Kidney tubule cell (primary cell): Measurements from ENCODE around the gene PRKCA.
"Not testable (repeated sequence)": the region's sequence is repeated elsewhere in the genome, so short reads cannot be mapped to it uniquely, and the experiment has no call there.

ENCODE experiments used
- DNase-seq: peaks from one replicate; pipeline ENCODE4 v3.0.0-alpha.2; 2018; ENCODE audit warnings: low spot score

The PRKCA gene

DNA sequence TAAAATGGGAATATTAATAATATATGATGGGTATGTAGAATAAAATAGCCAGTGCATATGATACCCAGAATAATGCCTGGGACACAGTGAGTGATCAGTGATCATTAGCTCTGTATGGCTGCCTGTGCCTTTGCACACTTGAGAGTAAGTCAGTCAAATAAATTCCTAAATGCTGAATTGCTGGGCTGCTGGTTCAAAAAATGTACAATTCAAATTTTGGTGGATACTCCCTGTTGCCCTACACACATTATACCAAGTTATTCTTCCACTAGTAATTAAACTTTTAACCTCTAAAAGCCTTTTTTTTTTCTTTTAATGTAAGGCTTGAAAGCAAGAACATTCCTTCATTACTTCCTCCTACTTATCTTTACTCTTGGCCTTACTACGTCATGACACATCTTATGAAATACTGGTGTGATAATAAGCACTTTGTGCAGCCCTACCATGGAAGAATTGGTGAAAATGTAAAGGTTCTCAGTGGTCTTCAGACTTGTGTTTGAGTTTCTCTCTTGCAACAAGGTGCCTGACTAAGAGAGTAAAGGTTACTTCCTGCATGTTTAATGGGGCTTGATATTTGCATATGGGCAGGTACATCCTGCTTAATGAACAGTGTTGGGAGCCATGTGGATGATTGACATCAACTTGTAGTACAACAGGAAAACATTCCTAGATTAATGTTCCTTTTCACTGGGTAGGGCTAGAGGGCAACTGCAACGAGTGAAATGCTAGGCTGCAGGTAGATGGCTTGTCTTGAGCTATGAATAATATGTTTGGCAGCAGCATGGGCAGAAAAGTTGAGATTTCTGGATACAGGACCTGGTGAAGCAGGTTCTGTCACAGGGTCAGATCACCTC is 84.3 kb downstream of the PRKCA start:
- peak; percentile 91 for DNase-seq

DNA sequence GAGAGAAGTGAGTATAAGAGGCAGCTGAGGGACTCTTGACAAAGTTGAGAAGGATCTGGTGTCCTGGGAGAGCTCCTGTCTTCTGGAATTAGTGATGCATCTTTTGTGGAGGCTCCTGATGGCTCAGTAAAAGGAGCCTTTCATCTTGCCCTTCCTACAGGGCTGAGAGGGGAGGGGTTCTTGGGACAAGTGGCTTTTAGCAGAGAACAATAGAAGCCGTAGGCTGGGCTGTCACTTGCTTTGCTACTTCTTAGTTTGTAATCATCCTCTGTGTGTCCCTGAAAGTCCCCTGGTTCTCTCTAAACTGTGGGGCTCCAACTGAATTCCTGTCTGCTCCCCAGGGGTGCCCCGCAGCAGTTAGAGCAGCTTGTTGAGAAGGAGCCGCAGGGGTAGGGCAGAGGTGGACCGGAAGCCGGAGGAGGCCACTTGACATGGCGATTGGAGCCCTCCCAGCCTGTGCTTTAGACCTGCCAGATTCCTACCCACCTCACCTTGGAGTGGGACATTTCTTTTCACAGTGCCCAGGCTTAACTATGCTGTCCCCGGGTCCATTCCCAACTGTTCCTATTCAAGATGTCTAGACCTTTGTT is 85.1 kb downstream of the PRKCA start:
- no peak for DNase-seq

DNA sequence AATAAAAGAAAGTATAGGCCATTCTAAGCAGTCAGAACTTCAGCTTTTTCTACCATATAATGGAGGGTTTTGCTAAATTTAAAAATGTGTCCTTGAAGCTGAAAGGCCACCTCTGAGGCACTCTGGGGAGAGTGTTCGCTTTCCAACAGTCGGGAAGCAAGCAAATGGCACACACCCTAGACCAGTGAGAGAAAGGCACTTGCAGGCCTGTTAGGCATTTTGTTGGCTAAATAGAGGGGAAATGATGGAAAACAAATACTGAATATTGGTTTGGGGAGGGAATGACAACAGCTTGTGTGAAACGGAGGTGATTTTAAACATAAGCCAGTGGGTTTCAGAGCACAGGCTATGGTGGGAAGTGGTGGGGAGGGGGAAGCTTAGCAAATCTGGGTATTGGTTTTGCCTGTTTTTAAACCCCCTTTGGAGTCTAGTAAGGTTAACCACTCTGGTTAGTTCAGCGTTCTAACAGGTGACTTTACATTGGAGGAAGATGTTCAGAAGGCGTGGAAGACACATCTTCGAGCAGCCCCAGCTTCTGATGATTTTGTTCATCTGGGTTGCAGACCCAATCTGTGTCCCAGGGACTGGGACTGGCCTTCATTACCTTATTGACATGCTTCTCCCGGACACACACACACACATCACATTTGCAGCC is 90.5 kb downstream of the PRKCA start:
- DNase-seq: no peak

DNA sequence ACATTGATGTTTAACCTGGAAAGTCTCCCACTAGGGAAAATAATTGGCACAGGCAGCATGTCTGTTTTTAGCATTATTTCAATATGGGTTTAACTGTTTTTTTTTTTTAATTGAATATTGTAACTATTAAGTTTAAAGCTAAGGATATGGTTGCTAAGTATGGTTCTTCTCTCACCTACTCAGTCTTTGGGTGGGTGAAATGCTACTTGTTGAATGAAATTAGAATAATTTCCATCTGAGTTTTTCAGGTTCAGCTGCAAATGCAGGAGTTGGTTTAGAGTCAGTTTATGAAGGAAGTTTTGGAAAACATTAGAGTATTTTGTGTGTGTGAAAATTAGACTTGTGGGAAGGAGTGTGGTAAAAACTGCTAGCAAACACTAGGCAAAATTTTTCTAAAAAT is 93.5 kb downstream of the PRKCA start:
- no peak for DNase-seq

DNA sequence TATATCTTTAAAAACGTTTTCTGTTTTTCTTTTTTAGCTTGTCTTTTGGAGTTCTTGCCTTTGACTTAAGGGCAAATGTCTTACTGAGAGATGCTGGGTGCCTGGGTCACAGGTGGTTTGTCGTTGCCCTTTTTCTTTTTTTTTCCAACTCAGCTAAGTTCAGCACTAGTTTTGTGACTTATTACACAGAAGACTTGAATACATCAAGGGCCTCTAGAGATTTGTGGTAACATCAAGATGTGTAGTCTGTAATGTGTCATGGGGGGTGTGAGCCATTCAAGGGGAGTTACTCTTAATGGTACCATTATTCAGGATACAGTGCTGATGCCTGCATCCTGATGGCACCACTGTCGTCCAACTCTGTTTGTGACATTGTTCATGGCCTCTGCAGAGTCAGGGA is 95.1 kb downstream of the PRKCA start:
- no peak for DNase-seq

DNA sequence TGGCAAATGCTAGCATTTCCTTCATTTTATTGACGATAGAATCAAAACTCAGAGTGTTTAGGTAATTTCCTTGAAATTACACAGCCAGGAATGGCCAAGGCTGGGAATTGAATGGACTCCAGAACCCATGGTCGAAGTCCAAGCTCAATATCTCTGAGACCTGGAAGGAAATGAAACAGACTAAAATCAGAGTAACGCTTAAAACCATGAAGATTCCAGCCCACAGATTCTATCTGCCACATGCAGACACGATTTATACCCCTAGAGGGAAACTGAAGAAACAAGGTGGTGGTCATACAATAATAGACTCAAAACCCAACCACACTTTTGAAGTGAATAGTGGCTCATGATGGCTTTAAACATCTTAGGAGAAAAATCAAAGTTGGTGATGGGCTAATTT is 95.6 kb downstream of the PRKCA start:
- DNase-seq: no peak

DNA sequence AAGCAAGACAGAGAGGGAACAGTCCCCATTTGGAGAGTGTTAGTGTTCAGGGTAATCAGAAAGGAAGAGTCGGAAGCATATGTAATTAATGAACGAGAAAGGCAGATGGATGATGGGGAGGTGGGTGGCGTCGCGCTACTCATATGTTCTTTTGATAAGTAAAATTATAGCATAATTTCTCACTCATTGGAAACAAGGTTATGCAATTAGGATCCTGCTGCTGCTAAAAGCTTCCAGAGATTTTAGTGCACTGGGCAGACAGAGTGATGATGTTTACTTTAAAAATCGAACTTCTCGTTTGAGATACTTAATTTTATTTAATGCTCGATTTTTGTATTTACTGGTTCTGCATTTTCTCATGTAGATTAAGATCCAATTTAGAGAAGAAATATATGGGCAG is 96.2 kb downstream of the PRKCA start:
- no peak for DNase-seq

DNA sequence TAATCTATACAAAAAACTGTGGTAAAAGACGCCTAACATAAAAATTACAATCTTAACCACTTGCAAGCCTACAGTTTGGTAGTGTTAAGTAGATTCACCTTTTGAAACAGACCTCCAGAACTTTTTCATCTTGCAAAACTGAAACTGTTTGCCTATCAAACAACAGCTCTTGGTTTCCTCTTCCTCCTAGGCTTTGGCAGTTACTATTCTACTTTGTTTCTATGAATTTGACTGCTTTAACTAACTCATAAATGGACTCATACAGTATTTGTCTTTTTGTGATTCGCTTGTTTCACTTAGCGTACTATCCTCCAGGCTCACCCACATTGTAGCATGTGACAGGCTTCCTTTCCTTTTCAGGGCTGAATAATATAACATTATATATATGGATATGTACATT is 97.0 kb downstream of the PRKCA start:
- no peak for DNase-seq

DNA sequence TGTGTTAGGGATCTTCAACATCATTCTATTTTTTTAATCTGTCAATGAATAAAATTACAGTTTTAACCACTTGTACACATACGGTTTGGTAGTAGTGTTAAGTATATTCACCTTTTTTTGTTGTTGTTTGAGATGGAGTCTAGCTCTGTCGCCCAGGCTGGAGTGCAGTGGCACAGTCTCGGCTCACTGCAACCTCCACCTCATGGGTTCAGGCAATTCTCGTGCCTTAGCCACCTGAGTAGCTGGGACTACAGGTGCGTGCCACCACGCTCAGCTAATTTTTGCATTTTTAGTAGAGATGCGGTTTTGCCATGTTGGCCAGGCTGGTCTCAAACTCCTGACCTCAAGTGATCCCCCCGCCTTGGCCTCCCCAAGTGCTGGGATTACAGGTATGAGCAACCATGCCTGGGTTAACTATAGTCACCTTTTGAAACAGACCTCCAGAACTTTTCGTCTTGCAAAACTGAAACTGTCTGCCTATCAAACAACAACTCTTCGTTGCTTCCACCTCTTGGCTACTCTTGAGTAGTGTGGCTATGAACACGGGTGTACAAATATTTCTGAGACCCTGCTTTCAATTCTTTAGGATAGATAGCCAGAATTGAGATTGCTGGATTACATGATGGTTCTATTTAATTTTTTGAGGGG is 97.8 kb downstream of the PRKCA start:
- not testable (repeated sequence) for DNase-seq

DNA sequence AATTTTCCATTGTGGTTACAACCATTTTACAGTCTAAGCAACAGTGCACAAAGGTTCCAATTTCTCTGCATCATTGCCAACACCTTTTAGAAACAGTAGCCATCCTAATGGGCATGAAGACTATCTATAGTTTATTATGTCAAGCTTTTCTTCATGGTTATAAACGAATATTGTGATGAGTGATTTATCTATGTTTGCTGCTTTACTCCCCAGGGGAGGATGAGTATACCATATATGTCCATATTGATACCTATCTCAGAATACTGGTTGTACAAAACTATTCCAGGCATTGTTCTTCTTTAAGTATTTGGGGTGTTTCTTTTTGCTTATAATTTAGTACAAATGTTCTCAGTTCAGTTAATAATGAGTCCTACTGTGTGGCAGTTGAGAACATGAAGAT is 98.3 kb downstream of the PRKCA start:
- no peak for DNase-seq

DNA sequence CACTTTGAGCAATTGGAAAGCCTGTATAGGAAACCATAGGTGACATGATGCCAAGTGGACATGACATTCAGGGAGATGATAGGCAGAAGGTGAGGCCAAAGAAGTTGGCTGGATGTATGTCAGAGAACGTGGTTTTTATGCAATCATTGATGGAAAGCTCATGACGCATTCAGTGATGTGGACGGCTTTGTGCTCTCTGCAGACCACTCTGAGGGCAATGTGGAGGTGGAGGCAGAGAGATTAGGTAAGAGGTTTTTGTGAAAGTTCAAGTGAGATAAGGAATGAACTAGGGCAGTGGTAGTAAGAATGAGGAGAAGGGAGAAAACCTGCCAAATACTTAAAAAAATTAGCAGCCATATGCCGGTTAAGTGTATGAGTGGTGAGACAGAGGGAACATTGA is 99.0 kb downstream of the PRKCA start:
- DNase-seq: no peak

DNA sequence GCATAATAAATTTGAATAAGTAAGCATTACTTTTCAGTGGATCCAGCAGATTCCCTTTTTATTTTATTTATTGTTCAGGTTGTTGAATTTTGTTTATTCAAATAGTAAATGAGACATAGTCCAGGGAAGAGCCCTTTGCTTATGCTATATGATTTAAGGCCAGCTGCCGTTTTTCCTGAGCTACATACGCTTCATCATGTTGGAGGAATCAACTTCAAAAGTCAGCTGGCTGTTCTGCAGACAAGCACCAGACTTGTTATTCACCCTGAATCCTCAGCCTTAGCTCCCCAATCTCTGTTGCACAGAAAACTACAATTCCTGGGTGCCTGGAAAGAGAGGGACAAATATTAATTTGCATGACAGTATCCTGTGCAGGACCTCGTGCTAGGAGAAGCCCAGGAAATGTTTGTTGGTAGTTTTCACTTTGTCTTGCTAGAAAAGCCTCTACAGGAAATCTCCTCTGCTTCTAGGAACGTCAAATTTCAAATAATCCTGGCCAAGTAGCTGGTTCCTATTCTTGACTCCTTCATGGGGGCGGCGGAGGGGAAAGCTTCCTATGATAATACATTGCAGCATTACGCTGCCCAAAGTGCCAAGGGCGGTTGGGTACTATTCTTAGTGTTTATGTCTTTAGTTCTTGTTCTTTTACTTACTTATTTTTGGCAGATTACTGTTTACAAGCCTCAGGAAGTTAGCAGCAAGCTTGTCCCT is 101.6 kb downstream of the PRKCA start:
- DNase-seq: no peak

DNA sequence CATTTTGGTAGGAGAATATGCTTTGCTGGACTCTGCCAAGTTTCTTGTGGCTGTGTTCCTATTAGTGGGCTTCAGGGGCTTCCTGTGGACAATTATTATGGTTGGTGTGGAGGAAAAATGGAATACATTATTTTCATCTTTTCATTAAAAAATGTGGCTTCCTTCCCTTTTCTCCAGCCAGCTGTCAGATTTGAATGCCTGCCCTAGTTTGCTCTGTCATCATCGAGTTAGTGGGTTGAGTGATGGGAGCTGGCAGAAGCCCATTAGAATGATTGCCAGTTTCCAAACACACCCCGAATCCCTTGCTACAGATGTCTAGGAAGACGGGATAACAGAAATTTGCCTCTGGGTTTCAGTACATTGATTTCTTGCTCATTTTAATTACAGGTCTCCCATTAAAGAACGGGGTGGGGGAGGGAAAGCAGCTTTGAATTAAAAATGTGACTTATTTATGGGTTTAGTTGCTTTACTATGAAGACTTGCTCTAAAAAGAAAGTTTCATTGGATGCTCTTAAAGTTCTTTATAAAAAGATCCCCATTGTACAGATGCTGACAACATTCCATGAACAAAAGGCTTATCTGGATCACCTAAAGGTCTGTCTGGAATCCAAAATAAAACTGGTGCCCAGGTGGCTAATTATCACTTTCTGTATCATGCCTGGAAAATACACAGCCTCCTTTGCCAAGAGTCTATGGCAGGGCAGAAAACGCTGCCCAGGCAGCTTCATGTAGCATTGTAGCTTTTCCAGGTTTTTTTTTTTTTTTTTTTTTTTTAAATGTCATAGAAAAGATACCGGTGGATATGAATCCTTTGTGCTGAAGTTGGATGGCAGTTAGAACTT is 103.6 kb downstream of the PRKCA start:
- no peak for DNase-seq

DNA sequence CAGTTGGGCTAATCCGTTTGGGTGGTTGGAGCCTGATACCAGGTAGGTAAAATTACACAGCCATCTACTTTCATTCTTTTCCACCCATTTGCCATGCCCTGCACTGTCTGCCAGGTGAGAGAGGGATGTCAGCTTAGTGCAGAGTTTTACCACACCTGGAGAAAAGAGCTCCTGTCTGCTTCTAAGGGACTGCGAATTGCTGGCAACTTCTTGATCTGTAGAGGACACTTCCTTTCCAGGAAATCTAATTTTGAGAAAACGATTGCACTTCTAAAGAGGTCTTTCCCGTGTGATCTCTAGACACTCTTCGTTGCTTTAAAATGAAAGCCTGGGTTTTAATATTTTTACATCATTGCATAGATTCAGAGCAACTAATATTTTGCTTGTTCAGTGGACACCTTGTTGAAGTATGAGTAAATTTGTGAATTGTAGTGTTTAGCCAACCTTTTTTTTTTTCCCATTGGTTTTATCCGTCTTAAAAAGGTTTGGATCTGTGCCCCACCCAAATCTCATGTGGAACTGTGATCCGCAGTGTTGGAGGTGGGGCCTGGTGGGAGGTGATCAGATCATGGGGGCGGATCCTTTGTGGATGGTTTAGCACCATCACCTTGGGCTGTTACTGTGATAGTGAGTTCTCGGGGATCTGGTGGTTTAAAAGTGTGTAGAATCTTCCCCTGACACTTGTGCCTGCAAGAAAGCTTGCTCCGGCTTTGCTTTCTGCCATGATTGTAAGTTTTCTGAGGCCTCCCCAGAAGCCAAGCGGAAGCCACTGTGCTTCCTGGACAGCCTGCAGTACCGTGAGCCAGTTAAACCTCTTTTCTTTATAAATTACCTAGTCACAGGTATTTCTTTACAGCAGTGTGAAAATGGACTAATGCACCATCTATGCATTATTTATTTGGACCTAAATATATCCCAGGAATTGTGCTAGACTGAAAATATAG is 104.6 kb downstream of the PRKCA start:
- no peak for DNase-seq

DNA sequence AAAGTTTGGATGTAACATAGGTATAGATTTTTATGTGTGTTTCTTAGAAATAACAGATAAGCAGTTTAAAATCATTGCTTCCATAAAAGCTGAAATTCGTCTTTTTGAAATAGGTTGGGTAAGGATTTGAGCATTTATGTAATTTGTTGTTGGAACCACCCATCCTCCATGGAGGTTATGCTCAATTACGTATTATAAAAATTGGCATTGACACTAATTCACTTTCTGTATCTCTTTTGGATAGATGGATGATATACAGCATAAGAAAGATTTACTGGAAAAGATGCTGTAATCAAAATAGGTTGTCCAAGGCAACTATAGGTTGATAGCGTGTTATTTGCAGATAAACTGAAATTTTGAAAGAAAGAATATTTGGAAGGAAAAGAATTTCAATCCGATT is 105.5 kb downstream of the PRKCA start:
- DNase-seq: no peak

DNA sequence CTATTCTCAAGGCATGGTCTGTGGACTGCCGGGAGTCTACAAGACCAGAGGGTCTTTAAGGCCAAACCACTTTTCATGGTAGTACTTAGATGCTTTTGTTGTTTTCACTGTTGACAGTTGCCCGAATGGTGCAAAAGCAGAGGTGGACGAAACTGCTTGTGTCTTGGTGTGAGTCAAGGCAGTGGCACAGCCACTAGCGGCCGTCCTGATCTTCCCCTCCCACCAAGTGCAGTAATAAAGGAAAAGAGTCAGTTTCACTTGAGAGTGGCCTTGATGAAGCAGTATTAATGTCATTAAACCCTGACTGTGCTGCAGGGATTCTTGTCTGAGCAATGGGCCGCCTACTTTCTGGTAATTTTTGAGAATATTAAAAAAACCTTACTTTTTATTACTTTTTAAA is 109.1 kb downstream of the PRKCA start:
- no peak for DNase-seq

DNA sequence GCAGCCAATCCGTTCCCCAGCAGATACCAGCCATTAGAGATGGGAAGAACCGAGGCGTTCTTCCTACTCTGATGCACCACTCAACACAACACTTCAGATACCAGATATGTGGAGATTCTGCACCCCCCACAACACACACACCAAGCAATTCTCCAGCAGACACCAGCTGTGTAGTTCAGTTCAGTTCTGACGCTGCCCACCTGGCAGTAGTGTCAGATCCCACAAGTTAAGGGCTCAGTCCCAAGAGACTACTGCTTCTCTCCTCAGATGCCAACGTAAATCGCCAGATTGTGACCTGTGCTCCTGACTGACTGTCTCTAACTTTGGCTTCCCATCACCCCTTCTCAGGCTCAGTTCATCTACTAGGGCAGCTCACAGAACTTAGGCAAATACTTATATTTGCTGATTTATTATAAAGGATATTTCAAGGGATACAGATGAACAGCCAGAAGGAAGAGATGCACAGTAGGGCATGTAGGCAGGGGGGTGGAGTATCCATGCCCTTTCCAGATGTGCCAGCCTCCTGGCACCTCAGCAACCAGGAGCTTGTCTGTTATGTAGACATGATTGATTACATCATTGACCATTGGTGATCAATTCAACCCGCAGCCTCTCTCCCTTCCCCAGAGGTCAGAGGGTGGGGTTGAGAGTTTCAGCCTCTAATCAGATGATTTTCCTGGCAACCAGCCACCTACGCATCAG is 110.6 kb downstream of the PRKCA start:
- DNase-seq: no peak

DNA sequence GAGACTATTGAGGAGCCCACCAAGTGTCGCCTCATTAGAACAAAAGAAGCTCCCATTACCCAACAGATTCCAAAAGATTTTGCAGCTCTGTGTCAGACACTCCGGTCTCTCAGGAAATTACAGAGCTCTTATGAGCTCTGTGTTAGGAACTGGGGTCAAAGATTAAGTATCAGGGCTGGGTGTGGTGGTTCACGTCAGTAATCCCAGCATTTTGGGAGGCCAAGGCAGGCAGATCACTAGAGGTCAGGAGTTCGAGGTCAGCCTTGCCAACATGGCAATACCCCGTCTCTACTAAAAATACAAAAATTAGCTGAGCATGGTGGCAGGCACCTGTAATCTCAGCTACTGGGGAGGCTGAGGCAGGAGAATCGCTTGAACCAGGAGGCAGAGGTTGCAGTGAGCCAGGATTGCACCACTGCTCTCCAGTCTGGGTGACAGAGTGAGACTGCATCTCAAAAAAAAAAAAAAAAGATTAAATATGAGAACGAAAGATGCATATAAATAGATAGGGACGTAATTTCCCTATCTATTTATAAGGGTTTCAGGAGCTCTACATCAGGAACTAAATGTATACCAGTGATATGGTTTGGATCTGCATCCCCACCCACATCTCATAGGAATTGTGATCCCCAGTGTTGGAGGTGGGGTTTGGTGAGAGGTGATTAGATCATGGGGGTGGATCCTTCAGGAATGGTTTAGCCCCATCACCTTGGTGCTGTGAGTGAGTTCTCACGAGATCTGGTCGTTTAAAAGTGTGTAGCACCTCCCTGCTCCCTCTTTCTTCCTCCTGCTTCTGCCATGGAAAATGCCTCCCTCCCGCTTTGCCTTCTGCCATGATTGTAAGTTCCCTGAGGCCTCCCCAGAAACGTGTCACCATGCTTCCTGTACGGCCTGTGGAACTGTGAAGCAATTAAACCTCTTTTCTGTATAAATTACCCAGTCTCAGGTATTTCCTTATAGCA is 111.4 kb downstream of the PRKCA start:
- DNase-seq: no peak
